ENCODE measurements around the gene NID1.

DNA sequence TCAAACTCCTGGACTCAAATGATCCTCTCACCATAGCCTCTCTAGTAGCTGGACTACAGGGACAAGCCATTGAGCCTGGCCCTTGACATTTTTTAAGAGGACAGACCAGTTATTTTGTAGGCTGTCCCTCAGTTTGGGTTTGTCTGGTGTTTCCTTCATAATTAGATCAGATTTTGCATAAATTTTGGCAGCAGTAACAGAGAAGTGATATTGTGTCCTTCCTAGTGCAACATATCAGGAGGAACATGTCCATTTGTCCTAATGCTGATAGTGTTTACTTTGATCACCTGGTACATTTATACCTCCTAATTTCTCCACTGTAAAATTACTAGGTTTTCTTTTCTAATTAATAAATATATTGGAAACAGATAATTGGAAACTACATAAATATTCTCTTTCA, 5.9 kb upstream of the NID1 start:
- TF ChIP-seq, protein P1, sequence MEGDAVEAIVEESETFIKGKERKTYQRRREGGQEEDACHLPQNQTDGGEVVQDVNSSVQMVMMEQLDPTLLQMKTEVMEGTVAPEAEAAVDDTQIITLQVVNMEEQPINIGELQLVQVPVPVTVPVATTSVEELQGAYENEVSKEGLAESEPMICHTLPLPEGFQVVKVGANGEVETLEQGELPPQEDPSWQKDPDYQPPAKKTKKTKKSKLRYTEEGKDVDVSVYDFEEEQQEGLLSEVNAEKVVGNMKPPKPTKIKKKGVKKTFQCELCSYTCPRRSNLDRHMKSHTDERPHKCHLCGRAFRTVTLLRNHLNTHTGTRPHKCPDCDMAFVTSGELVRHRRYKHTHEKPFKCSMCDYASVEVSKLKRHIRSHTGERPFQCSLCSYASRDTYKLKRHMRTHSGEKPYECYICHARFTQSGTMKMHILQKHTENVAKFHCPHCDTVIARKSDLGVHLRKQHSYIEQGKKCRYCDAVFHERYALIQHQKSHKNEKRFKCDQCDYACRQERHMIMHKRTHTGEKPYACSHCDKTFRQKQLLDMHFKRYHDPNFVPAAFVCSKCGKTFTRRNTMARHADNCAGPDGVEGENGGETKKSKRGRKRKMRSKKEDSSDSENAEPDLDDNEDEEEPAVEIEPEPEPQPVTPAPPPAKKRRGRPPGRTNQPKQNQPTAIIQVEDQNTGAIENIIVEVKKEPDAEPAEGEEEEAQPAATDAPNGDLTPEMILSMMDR (IDR thresholded peaks at IDR 0.05): no peak
- no peak for TF ChIP-seq POLR2A (IDR thresholded peaks at IDR 0.05)
